GM12878 (cell line): ENCODE measurements around the gene LRRC2. TPM values are rescaled to one million over a fixed set of nuclear protein-coding genes. Genes with fewer than 3 reads are reported as not detected.

ENCODE experiments used
- ATAC-seq: fragments of 200-7000 bp; cut with Tn5 transposase; 3 replicates; pipeline ENCODE4 v1.9.1; 2020; ENCODE audit warnings: mild to moderate bottlenecking, moderate library complexity
- BruUV-seq: library from RNA; stranded (reverse); fragments of 400-500 nt; replicated peaks from 2 replicates; lab custom pipeline; 2021; lab: Mats Ljungman, UMichigan
- CTCF ChIA-PET: fragments of 300-600 bp; sonication (Branson Sonifier 250); formaldehyde crosslinking; extraction: SDS; loops from one replicate; lab custom pipeline; 2021; ENCODE audit warnings: inconsistent platforms; lab: Yijun Ruan, JAX
- POLR2A ChIA-PET: fragments of 350-600 bp; formaldehyde crosslinking; extraction: SDS; loops from one replicate; lab custom pipeline; 2021; ENCODE audit warnings: inconsistent platforms; lab: Charles Lee
- RAD21 ChIA-PET: fragments of 300-600 bp; sonication (Branson Sonifier 250); formaldehyde crosslinking; loops from one replicate; lab custom pipeline; 2023; ENCODE audit warnings: antibody characterized with exemption; ENCODE audit not compliant: unreplicated experiment; lab: Charles Lee
- SMC1A ChIA-PET: fragments of 300-600 bp; sonication (Branson Sonifier 250); formaldehyde crosslinking; loops from one replicate; lab custom pipeline; 2023; ENCODE audit not compliant: unreplicated experiment, uncharacterized antibody; lab: Charles Lee
- DNase-seq: peaks from one replicate; pipeline ENCODE4 v3.0.0-alpha.2; 2011; ENCODE audit warnings: low read depth, low spot score
- FAIRE-seq: peaks from 3 replicates; lab custom pipeline; 2011; peaks lifted over from hg19 to GRCh38; lab: Jason Lieb, UNC
- H2AFZ ChIP-seq: 2 replicates; pipeline ENCODE4 v1.6.0; 2011; ENCODE audit warnings: low read depth, low read length, control low read depth; ENCODE audit not compliant: control insufficient read depth
- H3K27ac ChIP-seq: 2 replicates; pipeline ENCODE4 v1.5.1; 2011; ENCODE audit warnings: control low read depth; ENCODE audit not compliant: control insufficient read depth, insufficient read depth
- H3K27me3 ChIP-seq, 2 experiments: replicated peaks in 1 of 2; 2 replicates each; pipeline versions ENCODE4 v1.6.0 to v1.6.1; 2011; ENCODE audit warnings: low read length in 1 of 2; ENCODE audit not compliant: control insufficient read depth in 2 of 2, insufficient read depth in 2 of 2
- H3K36me3 ChIP-seq, 2 experiments: 2 replicates each; pipeline ENCODE4 v1.5.1; 2011; ENCODE audit warnings: low read length in 1 of 2; ENCODE audit not compliant: control insufficient read depth in 2 of 2, insufficient read depth in 2 of 2
- H3K4me1 ChIP-seq: 2 replicates; pipeline ENCODE4 v1.6.1; 2011; ENCODE audit warnings: mild to moderate bottlenecking, low read length, moderate library complexity, mixed read lengths; ENCODE audit not compliant: control insufficient read depth, insufficient read depth
- H3K4me2 ChIP-seq: 2 replicates; pipeline ENCODE4 v1.6.0; 2011; ENCODE audit warnings: control low read depth; ENCODE audit not compliant: control insufficient read depth, insufficient read depth
- H3K4me3 ChIP-seq: fragments of 200-600 bp; sonication (generic); 2 replicates; pipeline ENCODE4 v1.5.1; 2016
- H3K79me2 ChIP-seq: 2 replicates; pipeline ENCODE4 v1.6.0; 2011; ENCODE audit warnings: low read length; ENCODE audit not compliant: control insufficient read depth, insufficient read depth
- H3K9ac ChIP-seq: 2 replicates; pipeline ENCODE4 v1.8.0; 2011; ENCODE audit warnings: low read length, control low read depth, mixed read lengths; ENCODE audit not compliant: control insufficient read depth, insufficient read depth
- H3K9me3 ChIP-seq: replicated peaks from 3 replicates; pipeline ENCODE4 v1.5.1; 2011; ENCODE audit warnings: mild to moderate bottlenecking, low read length; ENCODE audit not compliant: control insufficient read depth, insufficient read depth
- H4K20me1 ChIP-seq: 2 replicates; pipeline ENCODE4 v1.6.0; 2011; ENCODE audit not compliant: control insufficient read depth, insufficient read depth
- CBX3 ChIP-seq: fragments of 200-600 bp; sonication (generic); IDR thresholded peaks from 2 replicates; pipeline ENCODE4 v1.6.1; 2016; ENCODE audit warnings: low read depth, borderline replicate concordance
- ESRRA ChIP-seq: IDR thresholded peaks from 2 replicates; pipeline ENCODE4 v1.6.1; 2012; ENCODE audit warnings: mild to moderate bottlenecking, low read length, improper control_type of control experiment
- IKZF1 ChIP-seq: fragments of 450-650 bp; conservative IDR thresholded peaks from 2 replicates; pipeline ENCODE4 v1.6.1; 2017; ENCODE audit warnings: antibody characterized with exemption, mild to moderate bottlenecking
- KAT2A ChIP-seq: conservative IDR thresholded peaks from 2 replicates; pipeline ENCODE4 v1.6.1; 2011; ENCODE audit warnings: low read depth, low read length; ENCODE audit not compliant: control insufficient read depth
- MTA3 ChIP-seq: IDR thresholded peaks from 2 replicates; pipeline ENCODE4 v1.6.1; 2012; ENCODE audit warnings: low read length, inconsistent platforms, borderline replicate concordance
- MYC ChIP-seq: IDR thresholded peaks from 2 replicates; pipeline ENCODE4 v1.6.1; 2011; ENCODE audit warnings: mild to moderate bottlenecking, low read length, moderate library complexity, inconsistent platforms; ENCODE audit not compliant: insufficient read depth, insufficient replicate concordance, insufficient read length, severe bottlenecking
- NBN ChIP-seq: fragments of 450-650 bp; IDR thresholded peaks from 2 replicates; pipeline ENCODE4 v1.6.1; 2016
- NR2F1 ChIP-seq: fragments of 450-650 bp; conservative IDR thresholded peaks from 2 replicates; pipeline ENCODE4 v1.6.1; 2017; ENCODE audit warnings: mild to moderate bottlenecking
- POLR2AphosphoS5 ChIP-seq: IDR thresholded peaks from 2 replicates; pipeline ENCODE4 v1.6.1; 2011; ENCODE audit warnings: mild to moderate bottlenecking, low read length, inconsistent platforms
- RCOR1 ChIP-seq: conservative IDR thresholded peaks from 2 replicates; pipeline ENCODE4 v1.6.1; 2012; ENCODE audit warnings: low read depth, low read length, improper control_type of control experiment
- RELA ChIP-seq: fragments of 450-650 bp; IDR thresholded peaks from 2 replicates; pipeline ENCODE4 v1.8.0; 2014; ENCODE audit warnings: borderline replicate concordance; ENCODE audit not compliant: partially characterized antibody
- SMARCA5 ChIP-seq: fragments of 450-650 bp; IDR thresholded peaks from 2 replicates; pipeline ENCODE4 v1.6.1; 2017; ENCODE audit warnings: mild to moderate bottlenecking
- STAT3 ChIP-seq: IDR thresholded peaks from 2 replicates; pipeline ENCODE4 v1.6.1; 2011; ENCODE audit warnings: low read depth, low read length, improper control_type of control experiment
- in situ Hi-C: fragments of 300-500 bp; cut with MboI; formaldehyde crosslinking; loops from 9 replicates; pipeline ENCODE4 v1.14.3; 2018; ENCODE audit warnings: mixed read lengths
- intact Hi-C: fragments of 100-400 bp; cut with micrococcal nuclease; formaldehyde crosslinking; loops from one replicate; pipeline ENCODE4 v1.14.2; 2022; ENCODE audit not compliant: unreplicated experiment
- polyA plus RNA-seq, 11 experiments: library from polyadenylated mRNA; depleted of rRNA in 4 of 11; unstranded in 6 of 11; stranded (reverse) in 5 of 11; fragments of >200 nt; fragmentation: Nextera tagmentation in 4 of 11; fragmentation: Illumina TruSeq in 1 of 11; extraction: Ambion mirVana in 4 of 11; extraction: Trizol in 1 of 11; gene quantifications; 1 replicate in 1 of 11; 2 replicates in 10 of 11; pipeline versions ENCODE4 v1.2.1 to v1.2.3, GENCODE V29; 2011 to 2016; ENCODE audit warnings: inconsistent platforms in 2 of 11, missing spikeins in 2 of 11, low read depth in 1 of 11
- total RNA-seq, 4 experiments: library from RNA; depleted of rRNA in 3 of 4; stranded (reverse); fragments of >200 nt in 3 of 4; fragmentation: Illumina TruSeq in 1 of 4; extraction: Trizol in 1 of 4; gene quantifications; 2 replicates each; pipeline versions ENCODE4 v1.2.1 to v1.2.3, GENCODE V29; 2013 to 2021
- TF ChIP-seq, protein P1 (sequence below), 3 experiments: IDR thresholded peaks in 2 of 3; conservative IDR thresholded peaks in 1 of 3; 2 replicates each; pipeline ENCODE4 v1.5.1; 2011; ENCODE audit warnings: low read depth in 3 of 3, low read length in 3 of 3, mild to moderate bottlenecking in 3 of 3, control low read depth in 2 of 3, moderate library complexity in 2 of 3, inconsistent platforms in 1 of 3, mixed read lengths in 1 of 3; ENCODE audit not compliant: control insufficient read depth in 2 of 3, insufficient read depth in 1 of 3; ENCODE audit errors: extremely low read depth in 1 of 3

Gene LRRC2
- total and polyA plus RNA-seq, 10 of the 15 experiments (the other 5 are each of a cell fraction or from before 2014, with no cell fraction given), result not detected

DNA sequence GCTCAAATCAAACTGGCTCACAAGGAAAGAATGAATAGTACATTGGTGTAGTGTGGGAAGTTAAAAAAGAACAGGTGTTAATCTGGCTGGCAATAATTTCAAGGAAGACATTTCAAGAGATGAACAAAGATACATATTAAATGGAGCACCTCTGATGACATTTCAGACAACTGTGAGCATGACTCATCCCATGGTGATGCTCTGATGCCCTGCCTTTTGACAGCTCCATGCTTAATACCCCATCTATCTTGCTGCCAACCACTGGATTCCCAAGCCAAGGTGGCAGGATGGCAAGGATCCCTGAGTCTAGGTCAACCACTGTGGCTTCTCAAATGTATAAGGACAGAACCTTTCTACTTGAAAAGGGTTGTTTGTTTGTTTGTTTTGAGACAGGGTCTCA, 29.3 kb downstream of the LRRC2 start:
- no TSS peak for BruUV-seq
- no peak for FAIRE-seq
- SMC1A ChIA-PET, result no interaction called here

More for the DNA sequence above, 29.3 kb downstream of the LRRC2 start:
- H3K36me3 ChIP-seq, result no peaks in the 10 kb centered on the region
- ATAC-seq (no peak), DNase-seq (no peak)
- no peaks in the 10 kb centered on the region for H4K20me1 ChIP-seq
- H2AFZ ChIP-seq, result no peak overlapping the region
- no peak overlapping the region for H3K9ac ChIP-seq
- H3K79me2 ChIP-seq, result no peaks in the 10 kb centered on the region
- no peak for TF ChIP-seq MYC
- TF ChIP-seq CBX3, result no peak
- no peak for TF ChIP-seq STAT3
- TF ChIP-seq RELA, result no peak
- no peak for TF ChIP-seq NR2F1
- TF ChIP-seq POLR2AphosphoS5, result no peak
- no peak for TF ChIP-seq SMARCA5
- no peak for TF ChIP-seq MTA3
- no peak for TF ChIP-seq ESRRA
- TF ChIP-seq, protein P1, sequence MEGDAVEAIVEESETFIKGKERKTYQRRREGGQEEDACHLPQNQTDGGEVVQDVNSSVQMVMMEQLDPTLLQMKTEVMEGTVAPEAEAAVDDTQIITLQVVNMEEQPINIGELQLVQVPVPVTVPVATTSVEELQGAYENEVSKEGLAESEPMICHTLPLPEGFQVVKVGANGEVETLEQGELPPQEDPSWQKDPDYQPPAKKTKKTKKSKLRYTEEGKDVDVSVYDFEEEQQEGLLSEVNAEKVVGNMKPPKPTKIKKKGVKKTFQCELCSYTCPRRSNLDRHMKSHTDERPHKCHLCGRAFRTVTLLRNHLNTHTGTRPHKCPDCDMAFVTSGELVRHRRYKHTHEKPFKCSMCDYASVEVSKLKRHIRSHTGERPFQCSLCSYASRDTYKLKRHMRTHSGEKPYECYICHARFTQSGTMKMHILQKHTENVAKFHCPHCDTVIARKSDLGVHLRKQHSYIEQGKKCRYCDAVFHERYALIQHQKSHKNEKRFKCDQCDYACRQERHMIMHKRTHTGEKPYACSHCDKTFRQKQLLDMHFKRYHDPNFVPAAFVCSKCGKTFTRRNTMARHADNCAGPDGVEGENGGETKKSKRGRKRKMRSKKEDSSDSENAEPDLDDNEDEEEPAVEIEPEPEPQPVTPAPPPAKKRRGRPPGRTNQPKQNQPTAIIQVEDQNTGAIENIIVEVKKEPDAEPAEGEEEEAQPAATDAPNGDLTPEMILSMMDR (IDR thresholded peaks at IDR 0.05 in 2 of 3, conservative IDR thresholded peaks at IDR 0.05 in 1 of 3; ENCODE audit: control insufficient read depth in 2 of 3, extremely low read depth in 1 of 3, insufficient read depth in 1 of 3, low read depth in 3 of 3, low read length in 3 of 3), result no peak
- no peak for TF ChIP-seq NBN
- no peak for TF ChIP-seq IKZF1
- TF ChIP-seq RCOR1, result no peak
- TF ChIP-seq KAT2A, result no peak
- no peak overlapping the region for H3K27ac ChIP-seq
- H3K4me3 ChIP-seq, result no peak overlapping the region
- H3K4me1 ChIP-seq, result peaks cover 36% of the 10 kb centered on the region
- POLR2A ChIA-PET, result no interaction called here
- intact Hi-C loops (loop anchor here (5.0 to 10.0 kb wide), 2 partner anchors 34 to 442 kb away; no protein-coding TSS in a partner anchor), in situ Hi-C loops (no loop called here)
- no peak overlapping the region for H3K4me2 ChIP-seq
- RAD21 ChIA-PET, result no interaction called here
- H3K9me3 ChIP-seq, result peaks cover 1% of the 10 kb centered on the region; the same call in 2 of the 3 replicates
- H3K27me3 ChIP-seq, result no peaks in the 10 kb centered on the region
- CTCF ChIA-PET, result interaction anchor here (0.6 to 4.6 kb wide), 3 partner anchors 48 to 724 kb away, joined by 3 to 25 read pairs (median 4); no protein-coding TSS in a partner anchor
